Measurements from ENCODE around the gene NDUFV1.
"Not testable (repeated sequence)": the region's sequence is repeated elsewhere in the genome, so short reads cannot be mapped to it uniquely, and the experiment has no call there.

Gene NDUFV1

GRCh38 chr11:67606492-67607295 lies at the start of gene NDUFV1:
Gene NDUFV1, plus strand, starts transcription at chr11:67606936. Its CDS starts 69 bp downstream, at chr11:67607005.
- no peaks in the 10 kb centered on the region for H3K27me3 ChIP-seq (ENCODE audit: control insufficient read depth in 2 of 2, insufficient read depth in 2 of 2, low read length in 2 of 2)
- no peaks in the 10 kb centered on the region for H3K9me3 ChIP-seq (ENCODE audit: control insufficient read depth in 2 of 2, low read length in 2 of 2)
- H3K9ac ChIP-seq (ENCODE audit: low read depth in 1 of 2, low read length in 2 of 2), result peak within 1 kb of the TSS; percentile 94
- peak within 1 kb of the TSS; percentile 67 to 86 for H3K27ac ChIP-seq (ENCODE audit: low read depth in 2 of 2, low read length in 2 of 2)
- peaks cover 8 to 12% of the 10 kb centered on the region in 2 donors for H3K4me1 ChIP-seq (ENCODE audit: control insufficient read depth in 2 of 2, insufficient read depth in 2 of 2, low read length in 2 of 2)
- peaks cover 23 to 27% of the 10 kb centered on the region in 2 donors for H3K36me3 ChIP-seq (ENCODE audit: control insufficient read depth in 2 of 2, insufficient read depth in 2 of 2, low read length in 2 of 2)
- peak within 1 kb of the TSS; percentile 80 to 95 for H3K4me3 ChIP-seq (ENCODE audit: low read length in 2 of 2)

GRCh38 chr11:67558084-67558772 lies 48.5 kb upstream of the NDUFV1 start:
- no peaks in the 10 kb centered on the region for H3K36me3 ChIP-seq (ENCODE audit: control insufficient read depth in 2 of 2, insufficient read depth in 2 of 2, low read length in 2 of 2)
- peak overlapping the region; percentile 41 to 49 for H3K9ac ChIP-seq (ENCODE audit: low read depth in 1 of 2, low read length in 2 of 2)
- H3K4me1 ChIP-seq (ENCODE audit: control insufficient read depth in 2 of 2, insufficient read depth in 2 of 2, low read length in 2 of 2), result peaks cover 12 to 16% of the 10 kb centered on the region in 2 donors
- H3K27me3 ChIP-seq (ENCODE audit: control insufficient read depth in 2 of 2, insufficient read depth in 2 of 2, low read length in 2 of 2), result no peaks in the 10 kb centered on the region
- H3K4me3 ChIP-seq (ENCODE audit: low read length in 2 of 2), result peak overlapping the region; percentile 42 to 66
- no peaks in the 10 kb centered on the region for H3K9me3 ChIP-seq (ENCODE audit: control insufficient read depth in 2 of 2, low read length in 2 of 2)
- H3K27ac ChIP-seq (ENCODE audit: low read depth in 2 of 2, low read length in 2 of 2), result peak overlapping the region; percentile 72 to 83

GRCh38 chr11:67561971-67562619 lies 44.6 kb upstream of the NDUFV1 start:
- H3K9ac ChIP-seq (ENCODE audit: low read depth in 1 of 2, low read length in 2 of 2), result no peak overlapping the region
- no peaks in the 10 kb centered on the region for H3K9me3 ChIP-seq (ENCODE audit: control insufficient read depth in 2 of 2, low read length in 2 of 2)
- no peaks in the 10 kb centered on the region for H3K27me3 ChIP-seq (ENCODE audit: control insufficient read depth in 2 of 2, insufficient read depth in 2 of 2, low read length in 2 of 2)
- H3K36me3 ChIP-seq (ENCODE audit: control insufficient read depth in 2 of 2, insufficient read depth in 2 of 2, low read length in 2 of 2), result no peaks in the 10 kb centered on the region
- H3K4me3 ChIP-seq (ENCODE audit: low read length in 2 of 2), result no peak overlapping the region
- no peak overlapping the region for H3K27ac ChIP-seq (ENCODE audit: low read depth in 2 of 2, low read length in 2 of 2)
- peaks cover 12 to 20% of the 10 kb centered on the region in 2 donors for H3K4me1 ChIP-seq (ENCODE audit: control insufficient read depth in 2 of 2, insufficient read depth in 2 of 2, low read length in 2 of 2)

GRCh38 chr11:67562963-67563704 lies 43.6 kb upstream of the NDUFV1 start:
- Histone ChIP-seq H3K27ac (ENCODE audit: low read depth in 2 of 2, low read length in 2 of 2) (no peak overlapping the region), H3K9ac (ENCODE audit: low read depth in 1 of 2, low read length in 2 of 2) (no peak overlapping the region), H3K9me3 (ENCODE audit: control insufficient read depth in 2 of 2, low read length in 2 of 2) (no peaks in the 10 kb centered on the region), H3K27me3 (ENCODE audit: control insufficient read depth in 2 of 2, insufficient read depth in 2 of 2, low read length in 2 of 2) (no peaks in the 10 kb centered on the region), H3K36me3 (ENCODE audit: control insufficient read depth in 2 of 2, insufficient read depth in 2 of 2, low read length in 2 of 2) (no peaks in the 10 kb centered on the region), H3K4me1 (ENCODE audit: control insufficient read depth in 2 of 2, insufficient read depth in 2 of 2, low read length in 2 of 2) (peaks cover 10 to 19% of the 10 kb centered on the region in 2 donors), H3K4me3 (ENCODE audit: low read length in 2 of 2) (no peak overlapping the region)

- H3K27ac ChIP-seq (ENCODE audit: low read depth in 2 of 2, low read length in 2 of 2); H3K4me3 ChIP-seq (ENCODE audit: low read length in 2 of 2): not testable (repeated sequence)
Measured at GRCh38 chr11:67563705-67564114, 43.0 kb upstream of the NDUFV1 start.

DNA sequence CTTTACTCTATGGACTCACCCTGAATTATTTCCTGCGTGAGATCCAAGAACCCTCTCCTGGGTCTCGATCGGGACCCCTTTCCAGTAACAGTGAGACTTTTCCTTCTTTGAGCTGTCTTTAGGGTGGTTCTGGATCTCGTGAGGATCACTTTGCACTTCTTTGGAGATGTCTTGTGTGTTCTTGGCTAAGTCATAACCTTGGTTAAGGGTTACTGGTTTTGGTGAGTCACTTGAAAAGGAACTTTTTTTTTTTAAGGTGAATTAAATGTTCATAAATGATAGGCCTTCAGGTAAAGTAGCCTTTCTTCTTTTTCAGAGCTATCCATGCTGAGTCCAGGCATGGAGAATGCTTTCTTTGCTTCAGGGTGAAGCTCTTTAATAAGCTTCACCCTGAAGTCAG lies 42.5 kb upstream of the NDUFV1 start:
- H3K4me3 ChIP-seq (ENCODE audit: low read length in 2 of 2), result no peak overlapping the region
- H3K9ac ChIP-seq (ENCODE audit: low read depth in 1 of 2, low read length in 2 of 2), result no peak overlapping the region
- H3K27ac ChIP-seq (ENCODE audit: low read depth in 2 of 2, low read length in 2 of 2), result no peak overlapping the region
- no peaks in the 10 kb centered on the region for H3K27me3 ChIP-seq (ENCODE audit: control insufficient read depth in 2 of 2, insufficient read depth in 2 of 2, low read length in 2 of 2)
- H3K4me1 ChIP-seq (ENCODE audit: control insufficient read depth in 2 of 2, insufficient read depth in 2 of 2, low read length in 2 of 2), result peaks cover 3 to 10% of the 10 kb centered on the region in 2 donors
- no peaks in the 10 kb centered on the region for H3K36me3 ChIP-seq (ENCODE audit: control insufficient read depth in 2 of 2, insufficient read depth in 2 of 2, low read length in 2 of 2)
- no peaks in the 10 kb centered on the region for H3K9me3 ChIP-seq (ENCODE audit: control insufficient read depth in 2 of 2, low read length in 2 of 2)

More at GRCh38 chr11:67563705-67564114, 43.0 kb upstream of the NDUFV1 start:
- not testable (repeated sequence) for H3K9ac ChIP-seq (ENCODE audit: low read depth in 1 of 2, low read length in 2 of 2); H3K27me3 ChIP-seq (ENCODE audit: control insufficient read depth in 2 of 2, insufficient read depth in 2 of 2, low read length in 2 of 2); H3K9me3 ChIP-seq (ENCODE audit: control insufficient read depth in 2 of 2, low read length in 2 of 2); H3K36me3 ChIP-seq (ENCODE audit: control insufficient read depth in 2 of 2, insufficient read depth in 2 of 2, low read length in 2 of 2)
- peaks cover 4 to 15% of the 10 kb centered on the region in 2 donors for H3K4me1 ChIP-seq (ENCODE audit: control insufficient read depth in 2 of 2, insufficient read depth in 2 of 2, low read length in 2 of 2)

GRCh38 chr11:67571443-67571842 lies 35.3 kb upstream of the NDUFV1 start:
- H3K4me1 ChIP-seq (ENCODE audit: control insufficient read depth in 2 of 2, insufficient read depth in 2 of 2, low read length in 2 of 2), result peaks cover 0 to 2% of the 10 kb centered on the region in 2 donors
- H3K27me3 ChIP-seq (ENCODE audit: control insufficient read depth in 2 of 2, insufficient read depth in 2 of 2, low read length in 2 of 2), result no peaks in the 10 kb centered on the region
- H3K36me3 ChIP-seq (ENCODE audit: control insufficient read depth in 2 of 2, insufficient read depth in 2 of 2, low read length in 2 of 2), result no peaks in the 10 kb centered on the region
- no peaks in the 10 kb centered on the region for H3K9me3 ChIP-seq (ENCODE audit: control insufficient read depth in 2 of 2, low read length in 2 of 2)
- H3K9ac ChIP-seq (ENCODE audit: low read depth in 1 of 2, low read length in 2 of 2), result no peak overlapping the region
- no peak overlapping the region for H3K27ac ChIP-seq (ENCODE audit: low read depth in 2 of 2, low read length in 2 of 2)
- H3K4me3 ChIP-seq (ENCODE audit: low read length in 2 of 2), result no peak overlapping the region

DNA sequence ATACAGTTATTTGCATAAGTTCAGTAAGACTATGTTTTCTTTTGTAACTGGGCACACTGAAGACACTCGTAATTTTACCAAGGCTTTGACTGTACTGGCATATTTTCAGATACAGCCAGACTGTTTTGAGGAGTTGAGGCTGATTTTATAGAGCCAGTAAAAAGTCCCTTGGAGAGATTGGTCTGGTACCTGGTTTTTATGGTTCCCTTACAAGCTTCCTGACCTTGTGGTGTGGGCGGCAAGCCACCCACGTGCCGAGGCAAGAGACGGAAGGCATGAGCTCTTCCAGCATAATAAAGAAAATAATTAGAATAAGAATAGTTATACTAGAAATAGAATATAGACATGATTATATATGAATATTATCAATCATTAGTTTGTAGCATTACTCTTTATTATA lies 34.4 kb upstream of the NDUFV1 start:
- Histone ChIP-seq H3K9ac (ENCODE audit: low read depth in 1 of 2, low read length in 2 of 2) (no peak overlapping the region), H3K36me3 (ENCODE audit: control insufficient read depth in 2 of 2, insufficient read depth in 2 of 2, low read length in 2 of 2) (no peaks in the 10 kb centered on the region)

GRCh38 chr11:67572747-67573419 lies 33.9 kb upstream of the NDUFV1 start:
- Histone ChIP-seq H3K27me3 (ENCODE audit: control insufficient read depth in 2 of 2, insufficient read depth in 2 of 2, low read length in 2 of 2) (no peaks in the 10 kb centered on the region), H3K4me3 (ENCODE audit: low read length in 2 of 2) (peak overlapping the region in 1 of 2 donors; percentile 55), H3K9me3 (ENCODE audit: control insufficient read depth in 2 of 2, low read length in 2 of 2) (no peaks in the 10 kb centered on the region), H3K9ac (ENCODE audit: low read depth in 1 of 2, low read length in 2 of 2) (no peak overlapping the region), H3K36me3 (ENCODE audit: control insufficient read depth in 2 of 2, insufficient read depth in 2 of 2, low read length in 2 of 2) (no peaks in the 10 kb centered on the region), H3K27ac (ENCODE audit: low read depth in 2 of 2, low read length in 2 of 2) (no peak overlapping the region), H3K4me1 (ENCODE audit: control insufficient read depth in 2 of 2, insufficient read depth in 2 of 2, low read length in 2 of 2) (peaks cover 0 to 2% of the 10 kb centered on the region in 2 donors)

More for the DNA sequence above, 34.4 kb upstream of the NDUFV1 start:
- peaks cover 0 to 2% of the 10 kb centered on the region in 2 donors for H3K4me1 ChIP-seq (ENCODE audit: control insufficient read depth in 2 of 2, insufficient read depth in 2 of 2, low read length in 2 of 2)
- no peaks in the 10 kb centered on the region for H3K9me3 ChIP-seq (ENCODE audit: control insufficient read depth in 2 of 2, low read length in 2 of 2)
- no peaks in the 10 kb centered on the region for H3K27me3 ChIP-seq (ENCODE audit: control insufficient read depth in 2 of 2, insufficient read depth in 2 of 2, low read length in 2 of 2)
- no peak overlapping the region for H3K4me3 ChIP-seq (ENCODE audit: low read length in 2 of 2)
- no peak overlapping the region for H3K27ac ChIP-seq (ENCODE audit: low read depth in 2 of 2, low read length in 2 of 2)
